GM21786 (cell line): ENCODE data around the gene LRRC15.

Experiments used
- ATAC-seq: cut with Tn5 transposase; IDR thresholded peaks from one replicate; pipeline ENCODE4 v1.9.1; 2021; ENCODE audit not compliant: unreplicated experiment

LRRC15 gene

DNA sequence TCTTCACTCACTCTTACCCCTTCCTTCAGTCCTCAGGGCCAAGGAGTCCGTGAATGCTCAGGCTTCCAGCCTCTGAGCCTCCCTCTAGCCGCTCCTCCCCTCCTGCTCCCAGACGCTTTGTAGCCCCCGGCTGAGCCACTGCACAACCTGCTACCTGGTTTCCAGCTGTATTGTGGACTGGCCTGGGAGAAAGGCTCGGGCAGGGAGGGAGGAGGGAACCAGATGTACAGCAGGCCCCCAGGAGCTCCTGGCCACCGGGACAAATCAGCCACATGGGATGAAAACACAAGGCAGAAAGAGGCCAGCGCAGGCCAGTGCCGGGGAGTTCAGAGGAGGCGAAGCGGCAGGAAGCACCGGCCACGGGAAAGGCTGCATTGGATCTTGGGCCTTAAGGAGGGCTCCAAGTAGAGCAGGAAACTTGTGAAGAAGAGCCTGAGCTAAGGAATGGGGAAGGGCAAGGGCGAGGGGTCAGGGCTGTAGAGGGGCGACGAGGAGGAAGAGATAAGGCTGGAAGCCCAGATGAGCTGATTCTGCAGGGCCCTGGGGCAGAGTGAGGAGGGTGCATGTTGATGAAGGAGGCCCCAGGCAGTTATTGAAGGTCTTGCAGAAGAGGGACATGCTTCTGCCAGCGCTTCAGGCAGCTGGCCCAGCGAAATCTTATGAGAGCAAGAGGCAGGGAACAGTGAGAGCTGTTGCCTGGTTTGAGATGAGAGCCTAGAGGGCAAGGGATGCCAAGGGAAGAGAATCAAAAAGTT lies 32.8 kb downstream of the LRRC15 start:
- ATAC-seq = no peak

DNA sequence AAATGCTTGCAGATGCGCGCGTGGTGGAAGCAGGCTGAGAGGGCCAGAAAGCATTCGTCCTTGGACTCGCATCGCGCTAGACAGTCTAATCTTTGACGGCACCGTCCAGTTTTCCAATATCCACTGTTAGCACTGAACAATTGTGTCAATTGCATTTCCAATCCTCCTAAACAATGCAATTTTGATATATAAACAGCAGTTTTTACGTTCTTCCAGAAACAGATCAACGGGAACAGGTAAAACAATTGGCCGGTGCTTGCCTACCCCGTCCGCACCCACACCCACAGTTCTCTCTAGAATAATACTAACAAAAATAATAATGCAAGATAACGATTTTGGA lies 35.6 kb downstream of the LRRC15 start:
- ATAC-seq = no peak

DNA sequence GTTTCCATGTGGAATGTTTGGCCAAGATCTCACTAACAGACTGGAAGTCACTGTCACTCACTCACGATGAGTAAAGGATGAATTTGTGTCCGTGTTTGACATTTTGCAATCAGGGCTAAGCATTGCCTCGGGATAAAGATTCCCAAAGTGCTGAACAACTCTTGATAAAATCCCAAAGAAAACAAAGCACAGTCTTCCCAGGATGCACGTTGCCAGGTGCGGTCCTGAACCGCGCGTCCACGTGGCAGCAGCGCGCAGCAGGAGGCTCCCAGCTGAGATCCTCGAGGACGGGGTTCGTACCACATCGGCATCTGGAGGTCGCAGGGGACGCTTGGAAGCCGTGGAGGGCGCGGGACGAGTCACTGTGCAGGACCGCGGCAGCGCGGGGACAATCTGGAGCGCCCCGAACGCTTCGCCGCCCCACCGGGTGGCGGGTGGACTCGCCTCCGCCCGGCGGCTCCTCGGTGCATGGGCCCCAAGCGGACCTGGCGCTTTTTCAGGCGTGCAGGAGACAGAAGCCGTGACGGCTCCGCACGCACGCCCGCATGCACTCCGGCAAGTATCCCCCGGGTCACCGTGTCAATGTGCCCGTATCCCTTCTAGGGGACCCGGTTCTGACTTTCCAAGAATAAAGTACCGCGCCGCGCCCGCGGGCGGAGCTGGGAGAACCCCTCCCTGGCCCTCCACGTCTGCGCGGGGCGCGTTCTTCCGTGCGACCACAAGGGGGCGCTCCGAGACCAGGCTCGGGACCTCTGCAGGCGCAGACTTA lies 36.1 kb downstream of the LRRC15 start:
- ATAC-seq = peak; percentile 92

DNA sequence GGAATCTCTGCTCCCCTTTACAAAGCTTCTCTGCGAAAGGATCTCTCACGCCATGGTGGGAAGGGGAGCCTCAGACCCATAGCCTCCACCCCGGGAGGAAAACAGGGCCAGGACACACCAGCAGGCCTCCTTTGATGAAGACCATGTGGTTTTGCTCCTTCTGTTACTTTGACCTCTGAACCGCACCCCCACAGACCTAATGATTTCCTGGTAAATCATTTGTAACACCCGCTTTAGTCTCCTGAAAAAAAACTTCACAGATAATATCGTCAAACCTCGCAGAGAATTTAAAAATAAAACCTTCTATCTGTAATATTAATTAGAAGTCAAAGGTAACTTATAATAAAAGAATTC lies 36.7 kb downstream of the LRRC15 start:
- ATAC-seq = no peak

DNA sequence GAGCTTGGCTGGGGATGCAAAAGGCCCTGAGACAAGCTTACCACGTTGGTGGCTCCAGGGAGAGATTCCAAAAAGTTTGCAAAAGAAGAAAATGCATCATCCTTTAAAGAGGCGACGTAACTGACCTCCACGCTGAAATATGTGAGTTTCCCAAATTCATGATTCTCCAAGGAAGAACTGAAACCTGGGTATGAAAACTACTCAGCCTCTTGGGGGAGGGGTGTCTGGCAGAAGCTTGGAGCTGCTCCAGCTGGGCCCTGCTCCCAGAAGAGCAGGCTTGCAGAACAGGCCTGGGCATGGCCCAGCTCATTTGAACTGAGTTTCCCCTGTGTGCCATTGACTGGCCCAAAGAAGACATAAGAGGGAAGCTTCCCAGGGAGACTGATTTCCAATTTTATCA lies 39.0 kb downstream of the LRRC15 start:
- no peak for ATAC-seq

DNA sequence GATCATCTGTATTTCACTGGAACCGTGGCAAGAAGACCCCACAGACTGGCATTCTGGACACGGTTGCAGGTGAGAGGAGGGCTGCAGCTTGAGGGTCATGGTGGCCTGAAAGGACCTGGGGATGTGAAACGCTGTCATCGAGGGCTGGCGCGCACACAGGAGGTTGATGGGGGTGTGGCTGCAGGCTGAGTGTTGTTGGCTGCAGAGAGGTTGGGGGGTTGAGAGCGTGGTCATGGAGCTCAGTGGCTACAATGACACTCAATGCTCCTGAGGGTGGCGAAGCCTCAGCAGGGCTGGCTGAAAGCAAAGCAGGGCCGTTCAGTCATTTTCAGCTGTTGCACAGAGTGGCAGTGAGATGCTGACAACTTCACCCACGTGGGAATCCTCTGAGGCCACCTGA lies 39.4 kb downstream of the LRRC15 start:
- ATAC-seq = no peak

DNA sequence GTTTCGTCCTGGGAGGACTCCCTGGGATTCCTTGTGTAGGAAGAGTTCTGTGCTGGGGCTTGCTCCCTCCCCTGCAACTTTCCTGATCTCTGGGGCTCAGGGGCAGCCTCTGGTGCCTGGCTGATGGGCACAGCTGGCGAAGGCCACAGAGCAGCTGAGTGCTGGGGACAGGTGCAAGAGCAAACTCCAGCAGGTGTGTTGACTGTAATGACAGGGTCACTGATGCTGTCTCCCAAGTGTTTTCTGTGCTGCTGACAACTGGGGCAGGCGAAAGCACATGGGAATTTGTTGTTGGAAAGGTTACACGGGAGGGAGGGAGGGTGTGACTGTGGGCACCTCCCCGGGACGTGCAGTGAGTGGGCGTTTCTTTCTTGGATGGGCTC lies 40.0 kb downstream of the LRRC15 start:
- ATAC-seq = no peak

DNA sequence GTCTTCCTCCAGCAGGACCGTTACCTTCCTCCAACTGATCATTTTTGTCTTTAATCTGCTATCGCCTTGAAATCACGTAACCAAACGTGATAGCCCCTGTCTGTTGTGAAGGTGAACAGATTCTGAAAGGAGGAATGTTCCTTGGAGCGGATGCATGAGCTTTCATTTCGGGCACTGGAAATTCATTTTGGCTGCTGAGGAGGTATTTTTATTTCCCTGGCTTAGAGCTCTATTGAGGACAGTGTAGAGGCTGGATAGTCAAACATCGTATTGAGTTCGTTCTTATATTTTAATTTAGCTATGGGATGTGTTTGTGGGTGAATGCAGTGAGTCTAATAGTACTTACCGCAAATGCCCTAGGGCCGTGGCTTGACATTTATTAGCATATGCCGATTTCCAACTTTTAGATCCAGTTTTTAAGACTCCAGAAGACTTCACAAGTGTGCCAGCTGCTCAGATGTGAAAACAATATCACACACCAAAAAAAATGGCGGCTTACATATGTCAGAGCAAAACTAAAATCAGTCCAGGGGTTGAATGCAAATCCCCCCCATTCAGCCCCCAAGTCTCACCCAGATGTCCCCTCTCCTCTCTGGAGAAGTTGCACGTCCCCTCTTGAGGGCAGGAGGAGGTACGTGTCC lies 40.5 kb downstream of the LRRC15 start:
- ATAC-seq = no peak

DNA sequence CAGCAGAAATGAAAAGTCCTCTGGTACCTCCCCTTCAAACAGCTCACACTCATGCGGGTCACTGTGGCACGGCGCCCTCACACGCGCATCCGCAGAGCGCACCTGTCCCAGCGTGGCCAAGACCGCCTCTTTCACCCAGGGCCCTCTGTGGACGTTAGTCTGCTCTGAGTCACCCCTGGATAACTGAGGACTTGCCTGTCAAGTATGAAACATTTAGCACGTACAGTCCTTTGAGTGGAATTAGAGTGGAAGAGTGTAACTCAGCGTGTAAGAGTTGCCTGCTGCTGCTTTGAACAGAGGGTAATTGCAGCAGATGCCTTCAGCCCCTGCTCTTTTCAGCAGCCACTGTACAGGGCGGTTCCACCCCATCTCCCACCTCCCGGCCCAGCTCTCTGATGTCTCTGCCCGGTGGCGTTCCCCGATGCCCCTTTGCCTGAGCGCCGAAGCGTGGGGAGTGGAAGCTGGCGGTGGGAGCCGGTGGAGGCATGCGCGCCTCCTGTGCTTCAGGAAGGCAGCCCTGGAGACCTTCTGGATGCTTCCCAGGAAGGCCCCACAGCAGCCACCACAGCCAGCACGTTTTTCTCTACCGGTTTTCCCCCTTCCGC lies 41.4 kb downstream of the LRRC15 start:
- ATAC-seq = no peak

DNA sequence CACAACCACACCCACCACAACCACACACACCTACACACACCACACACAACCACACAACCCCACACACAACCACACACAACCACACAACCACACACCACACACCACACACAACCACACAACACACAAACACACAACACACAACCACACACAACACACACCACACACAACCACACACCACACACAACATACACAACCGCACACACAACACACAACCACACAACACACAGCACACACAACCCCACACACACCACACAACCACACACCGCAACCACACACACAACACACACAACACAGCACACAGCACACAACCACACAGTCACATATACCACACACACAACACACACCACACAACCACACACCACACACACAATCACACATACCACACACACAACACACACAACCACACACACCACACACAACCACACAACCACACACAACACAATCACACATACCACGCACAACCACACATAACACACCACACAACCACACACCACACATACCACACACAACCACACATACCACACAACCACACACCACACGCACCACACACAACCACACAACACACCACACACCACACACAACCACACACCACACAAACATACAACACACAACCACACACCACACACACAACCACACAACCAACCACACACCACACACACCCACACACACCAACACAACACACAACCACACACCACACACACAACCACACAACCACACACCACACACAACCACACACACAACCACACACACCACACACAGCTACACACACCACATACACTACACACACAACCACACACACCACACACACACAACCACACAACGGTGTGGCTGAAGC lies 42.1 kb downstream of the LRRC15 start:
- no peak for ATAC-seq

DNA sequence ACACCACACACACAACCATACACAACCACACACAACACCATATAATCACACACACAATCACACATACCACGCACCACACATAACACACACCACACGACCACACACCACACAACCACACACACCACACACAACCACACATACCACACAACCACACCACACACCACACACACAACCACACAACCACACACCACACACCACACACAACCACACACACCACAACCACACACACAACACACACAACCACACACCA lies 42.6 kb downstream of the LRRC15 start:
- ATAC-seq = no peak

DNA sequence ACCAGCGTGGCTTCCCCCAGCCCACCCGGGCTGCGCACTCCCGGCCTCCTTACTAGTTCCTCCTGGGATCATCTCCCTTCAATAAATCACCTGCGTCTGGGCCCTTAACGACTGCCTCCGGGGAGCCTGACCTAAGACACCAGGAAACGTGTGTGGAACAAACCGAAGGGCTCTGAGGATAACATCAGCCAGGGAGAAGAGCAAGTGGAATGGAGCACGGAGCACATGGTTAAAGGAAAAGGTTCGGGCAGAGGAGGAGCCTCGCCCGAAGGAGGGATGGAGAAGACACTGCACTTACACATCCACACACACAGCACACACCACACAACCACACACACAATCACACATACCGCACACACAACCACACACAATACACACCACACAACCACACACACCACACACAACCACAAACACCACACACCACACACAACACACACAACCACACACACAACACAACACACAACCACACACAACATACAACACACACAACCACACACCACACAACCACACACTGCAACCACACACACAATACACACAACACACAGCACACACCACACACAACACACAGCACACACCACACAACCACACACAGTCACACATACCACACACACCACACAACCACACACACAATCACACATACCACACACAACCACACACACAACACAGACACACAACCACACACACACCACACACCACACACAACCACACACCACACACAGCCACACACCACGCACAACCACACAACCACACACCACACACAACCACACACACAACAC lies 43.2 kb downstream of the LRRC15 start:
- no peak for ATAC-seq

DNA sequence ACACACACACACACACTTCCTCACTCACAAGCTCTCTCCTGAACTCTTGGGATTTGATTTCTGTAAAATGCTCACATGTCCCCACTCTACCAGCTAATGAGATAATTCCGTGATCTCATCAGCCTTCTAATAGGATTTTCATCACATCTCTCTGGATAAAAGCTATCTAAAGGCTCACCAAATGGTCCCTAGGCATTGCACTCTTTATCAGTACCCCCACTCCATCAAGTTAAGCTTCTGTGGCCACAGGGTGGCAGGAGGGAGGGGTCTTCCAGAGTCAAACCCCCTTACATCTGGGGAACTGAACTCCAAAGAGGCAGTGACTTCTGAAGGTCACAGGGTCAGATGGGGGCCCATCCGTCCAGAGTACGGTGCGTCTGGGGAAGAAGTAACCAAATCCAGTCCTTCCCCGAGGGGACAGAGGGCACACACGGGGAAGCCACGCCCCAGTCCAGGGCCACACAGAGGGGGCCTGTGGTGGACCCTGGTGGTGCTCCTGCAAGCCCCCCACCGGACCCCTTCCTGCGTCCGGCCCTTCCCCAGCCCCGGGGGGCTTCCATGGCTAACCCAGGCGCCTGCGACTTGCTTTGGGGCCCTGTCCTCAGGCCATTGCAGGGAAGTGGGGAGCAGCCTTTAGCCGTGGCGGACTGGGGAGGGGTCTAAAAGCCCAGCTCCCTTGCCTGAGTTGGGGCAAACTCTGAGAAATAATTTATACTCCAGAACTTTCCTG lies 44.0 kb downstream of the LRRC15 start:
- no peak for ATAC-seq

DNA sequence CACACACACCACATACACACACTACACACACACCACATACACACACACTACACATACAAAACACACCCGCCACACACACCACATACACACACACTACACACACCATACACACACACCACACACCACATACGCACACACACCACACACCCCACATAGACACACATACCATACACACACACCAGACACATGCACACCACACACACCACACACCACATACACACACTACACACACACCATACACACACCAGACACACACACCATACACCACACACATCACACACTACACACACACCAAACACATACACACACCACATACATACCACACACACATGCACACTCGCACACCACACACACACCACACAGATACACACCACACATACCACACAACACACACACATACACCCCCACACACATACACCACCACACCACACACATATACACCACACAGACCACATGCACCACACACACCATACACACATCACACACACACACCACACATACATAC lies 44.7 kb downstream of the LRRC15 start:
- no peak for ATAC-seq

DNA sequence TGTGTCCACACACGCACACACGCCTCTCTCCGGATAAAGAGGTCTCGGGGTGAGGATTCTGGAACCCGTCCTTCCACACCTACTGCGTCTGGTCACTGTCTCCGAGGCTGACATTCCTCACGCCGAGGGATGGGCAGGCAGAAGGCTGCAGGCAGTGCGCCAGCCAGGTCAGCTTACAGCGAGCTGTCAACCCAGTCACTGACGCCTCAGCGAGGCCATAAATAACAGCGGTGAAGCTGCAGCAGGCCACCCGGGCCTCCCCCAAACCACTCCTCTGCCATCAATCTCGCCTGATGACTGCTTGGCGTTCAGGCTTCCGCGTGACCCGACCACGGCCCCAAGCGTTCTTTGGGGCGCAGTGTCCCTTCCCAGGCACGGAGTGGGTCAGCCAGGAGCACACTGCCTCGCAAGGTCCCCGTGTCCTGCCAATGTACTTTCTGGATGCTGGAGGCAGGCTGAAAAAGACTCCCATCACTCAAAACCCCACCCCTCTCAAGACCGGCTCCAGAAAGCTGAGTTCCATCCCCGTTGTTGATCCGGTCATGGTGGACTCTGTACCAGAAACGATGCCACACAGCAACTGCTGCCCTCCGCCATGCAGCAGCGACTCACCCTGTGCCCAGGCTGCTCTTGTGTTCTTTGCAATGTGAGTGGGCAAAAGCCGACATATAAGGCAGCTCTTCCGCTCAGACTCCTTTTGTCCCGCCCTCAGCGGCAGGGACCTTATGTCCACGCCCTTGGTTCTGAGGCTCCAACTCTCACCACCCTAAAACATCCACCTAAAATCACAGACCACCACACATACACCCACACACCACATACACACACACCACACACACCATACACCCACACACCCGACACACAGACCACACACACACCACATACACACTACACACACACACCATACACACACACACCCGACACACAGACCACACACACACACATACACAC lies 45.5 kb downstream of the LRRC15 start:
- peak; percentile 72 for ATAC-seq

DNA sequence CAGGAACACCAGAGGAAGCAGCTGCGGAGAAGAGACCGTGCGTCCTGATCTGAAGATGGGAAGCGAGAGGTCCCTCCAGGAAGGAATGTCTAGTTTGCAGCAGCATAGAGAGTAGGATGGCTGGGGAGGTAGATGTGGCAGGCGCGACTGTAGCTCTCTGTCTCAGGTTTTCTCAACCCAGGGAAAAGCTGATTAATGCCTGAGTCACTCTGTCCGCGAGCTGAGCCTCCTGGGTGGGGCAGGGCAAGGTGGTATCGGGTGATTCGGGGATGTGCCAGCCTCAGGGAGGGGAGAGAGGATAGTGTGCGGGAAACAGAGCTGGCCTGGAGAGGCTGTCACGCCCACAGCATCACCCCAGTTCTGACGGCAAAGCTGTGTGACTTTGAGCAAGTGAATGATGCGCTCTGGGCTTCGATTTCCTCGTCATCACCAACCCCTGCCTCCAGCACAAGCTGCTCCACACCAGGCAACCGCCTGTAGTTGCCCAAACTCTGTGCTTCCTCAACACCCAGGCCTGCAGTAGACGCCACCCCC lies 46.8 kb downstream of the LRRC15 start:
- no peak for ATAC-seq

DNA sequence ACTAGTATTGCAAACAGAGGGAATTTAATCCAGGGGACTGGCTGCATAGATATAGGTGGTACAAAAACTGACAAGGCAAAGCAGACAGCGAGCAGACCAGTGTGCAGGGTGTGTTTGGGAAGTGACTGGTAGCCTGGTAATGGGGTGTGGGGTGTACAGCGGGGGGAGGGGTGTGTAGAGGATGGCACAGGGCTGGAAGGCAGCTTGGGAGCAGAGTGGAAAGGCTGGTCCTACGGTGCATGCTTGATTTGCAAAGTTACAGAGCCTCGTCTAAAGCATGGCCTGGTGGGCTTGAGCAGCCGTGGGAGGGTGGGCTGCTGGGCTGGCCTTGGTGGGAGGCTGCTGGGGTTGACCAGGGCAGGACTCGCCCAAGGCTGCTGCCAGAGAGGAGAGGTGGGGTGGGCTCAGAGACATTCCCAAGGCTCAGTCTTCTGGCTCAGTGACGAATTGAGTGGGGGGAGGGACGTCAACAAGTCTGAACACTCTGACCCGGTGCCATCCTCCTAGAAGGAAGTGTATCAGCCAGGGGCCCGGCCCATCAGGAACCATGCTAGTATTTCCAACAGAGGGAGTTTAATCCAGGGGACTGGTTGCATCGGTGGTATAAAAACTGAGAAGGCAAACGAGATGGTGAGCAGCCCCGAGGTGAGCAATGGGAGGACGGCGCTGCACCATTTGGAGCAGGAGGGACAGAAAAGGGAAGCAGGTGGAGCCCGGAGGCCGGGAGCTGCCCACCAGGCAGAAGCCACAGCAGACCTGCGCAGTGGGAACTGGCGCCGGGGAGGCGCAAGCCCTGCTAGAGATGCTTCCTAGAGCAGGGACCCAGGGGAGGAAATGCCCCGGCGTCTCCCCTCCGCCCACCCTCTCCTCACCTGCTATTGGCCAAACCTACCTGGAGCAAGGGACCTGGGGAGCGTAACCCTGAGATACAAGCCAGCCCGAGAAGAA lies 47.6 kb downstream of the LRRC15 start:
- no peak for ATAC-seq
